ENCODE data around the gene GNPAT.
A peak's percentile ranks its signal among the peaks of the same experiment; 100 is the strongest.

Gene GNPAT

GRCh38 chr1:231213831-231214573, 27.0 kb upstream of the GNPAT start:
- no peak for DNase-seq

- DNase-seq = no peak
Observed at GRCh38 chr1:231214918-231215680, 25.9 kb upstream of the GNPAT start.

- no peak for DNase-seq
Observed at GRCh38 chr1:231215681-231216385, 25.2 kb upstream of the GNPAT start.

DNA sequence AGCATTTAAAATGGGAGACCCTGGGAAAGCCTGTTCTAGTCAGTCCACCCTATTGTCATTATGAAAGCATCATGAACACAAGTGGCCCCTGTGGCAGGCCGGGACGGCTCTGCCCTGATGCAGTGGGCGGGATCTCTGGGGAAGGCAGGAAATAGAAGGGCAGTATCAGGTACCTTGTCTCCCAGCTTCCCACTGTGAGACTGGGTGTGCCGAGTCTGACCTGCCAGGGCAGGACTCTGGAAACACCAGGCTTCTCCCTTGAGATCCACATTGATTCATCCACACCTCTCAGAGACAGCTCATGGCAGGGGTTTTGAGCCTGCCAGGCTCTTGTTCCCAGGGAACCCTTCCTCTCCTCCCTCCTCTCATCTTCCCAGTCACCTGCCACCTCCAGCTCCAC, 24.5 kb upstream of the GNPAT start:
- DNase-seq = no peak

DNA sequence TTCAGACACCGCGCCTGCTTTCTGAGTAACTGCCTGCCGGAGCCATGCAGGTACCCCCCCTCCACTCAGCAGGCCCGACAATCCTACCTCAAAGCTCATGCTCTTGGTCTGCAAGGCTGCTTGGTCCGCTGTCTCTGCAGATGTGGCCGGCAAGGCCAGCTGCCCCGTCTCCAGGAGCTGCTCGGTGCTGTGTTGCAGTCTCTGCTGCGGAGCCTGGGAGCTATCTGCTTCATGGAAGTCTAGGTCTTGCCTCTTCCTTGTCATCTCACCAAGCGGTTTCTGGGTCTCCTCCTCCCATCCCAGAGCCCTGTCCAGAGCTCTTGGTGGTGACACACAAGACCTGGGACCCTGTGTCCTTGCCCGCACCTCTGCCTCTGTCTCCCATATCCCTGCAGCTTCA, 24.0 kb upstream of the GNPAT start:
- no peak for DNase-seq

DNA sequence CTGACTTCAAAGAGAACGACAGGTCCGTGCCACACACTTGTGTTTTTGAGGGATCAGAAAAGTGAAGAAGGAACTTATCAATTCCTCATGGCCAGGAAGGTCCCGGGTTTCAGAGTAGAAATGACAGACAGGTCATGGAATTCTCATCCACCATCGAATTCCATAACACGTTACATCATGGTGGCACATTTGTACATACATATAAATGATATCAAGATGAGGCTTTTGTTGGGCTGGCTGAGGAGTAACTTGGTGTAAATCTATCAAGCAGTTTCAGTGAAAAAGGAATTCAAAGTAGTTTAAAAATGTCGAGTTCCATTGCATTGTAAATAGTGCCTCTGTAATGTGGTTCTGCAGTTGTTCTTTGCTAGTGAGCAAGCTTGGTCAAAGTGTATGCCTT, 22.9 kb upstream of the GNPAT start:
- DNase-seq = no peak

- no peak for DNase-seq
Observed at GRCh38 chr1:231219422-231220401, 21.3 kb upstream of the GNPAT start.

GRCh38 chr1:231220801-231221200, 20.2 kb upstream of the GNPAT start:
- DNase-seq = no peak

DNA sequence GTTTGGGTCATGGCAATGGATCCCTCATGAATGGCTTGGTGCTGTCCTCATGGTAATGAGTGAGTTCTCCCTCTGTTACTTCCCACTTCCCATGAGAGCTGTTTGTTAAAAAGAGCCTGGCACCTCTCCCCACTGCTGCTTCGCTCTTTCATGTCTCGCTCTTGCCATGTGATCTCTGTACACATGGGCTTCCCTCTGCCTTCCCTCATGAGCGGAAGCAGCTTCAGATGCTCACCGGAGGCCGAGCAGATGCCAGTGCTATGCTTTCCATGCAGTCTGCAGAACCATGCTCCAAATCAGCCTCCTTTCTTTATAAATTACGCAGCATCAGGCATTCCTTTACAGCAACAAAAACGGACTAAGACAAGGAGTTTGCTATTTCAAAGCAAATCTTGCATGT, 14.9 kb upstream of the GNPAT start:
- no peak for DNase-seq

DNA sequence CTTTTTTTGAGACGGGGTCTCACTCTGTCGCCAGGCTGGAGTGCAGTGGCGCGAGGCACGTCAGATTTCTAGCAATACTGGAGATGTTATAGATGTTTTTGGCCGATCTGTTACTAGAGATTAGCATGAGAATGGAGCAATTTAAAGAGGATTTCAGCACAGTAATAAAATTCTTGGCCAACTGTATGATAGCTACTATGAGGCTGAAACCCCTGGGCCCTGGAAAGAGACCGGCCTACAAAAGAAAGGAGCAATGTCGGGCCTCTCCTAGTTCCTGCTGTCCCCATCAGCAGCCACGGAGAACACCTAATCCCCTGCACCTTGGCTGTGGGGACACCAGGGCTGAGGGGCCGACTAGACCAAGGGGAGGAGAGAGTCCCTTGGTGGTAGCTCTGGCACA, 9.5 kb upstream of the GNPAT start:
- DNase-seq = no peak

DNA sequence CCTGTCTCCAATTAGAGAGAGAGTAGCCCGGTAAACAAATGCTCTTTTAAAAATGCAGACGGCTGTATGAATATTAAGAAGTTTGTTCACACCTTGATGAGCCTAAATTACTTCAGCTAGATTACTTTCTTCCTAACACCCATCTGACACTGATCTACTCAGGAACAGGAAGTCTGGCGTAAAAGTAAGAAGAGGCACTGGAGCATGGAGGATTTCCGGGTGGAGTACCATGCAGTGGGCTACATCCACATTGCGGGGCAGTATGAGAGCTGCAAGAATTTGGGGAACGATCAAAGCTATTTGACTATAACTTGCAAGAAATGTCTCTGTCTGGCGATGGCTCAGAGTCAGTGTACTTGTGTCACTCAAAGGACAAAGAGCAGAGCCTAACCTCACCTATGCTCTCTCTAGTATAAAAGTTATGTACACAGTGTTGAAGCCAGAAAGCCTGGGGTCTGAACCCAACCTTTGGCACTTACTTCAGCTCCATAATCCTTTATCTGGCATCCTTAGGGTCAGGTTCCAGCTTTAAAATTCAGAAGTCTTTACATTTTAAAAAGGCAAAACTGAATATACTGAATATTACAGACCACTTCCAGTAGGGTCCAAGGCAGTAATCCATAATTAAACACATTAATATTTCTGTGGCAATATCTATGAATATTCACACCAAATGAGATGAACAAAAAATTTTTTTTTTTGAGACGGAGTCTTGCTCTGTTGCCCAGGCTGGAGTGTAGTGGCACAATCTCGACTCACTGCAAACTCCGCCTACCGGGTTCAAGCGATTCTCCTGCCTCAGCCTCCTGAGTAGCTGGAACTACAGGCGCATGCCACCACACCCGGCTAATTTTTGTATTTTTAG, 7.9 kb upstream of the GNPAT start:
- no peak for DNase-seq

DNA sequence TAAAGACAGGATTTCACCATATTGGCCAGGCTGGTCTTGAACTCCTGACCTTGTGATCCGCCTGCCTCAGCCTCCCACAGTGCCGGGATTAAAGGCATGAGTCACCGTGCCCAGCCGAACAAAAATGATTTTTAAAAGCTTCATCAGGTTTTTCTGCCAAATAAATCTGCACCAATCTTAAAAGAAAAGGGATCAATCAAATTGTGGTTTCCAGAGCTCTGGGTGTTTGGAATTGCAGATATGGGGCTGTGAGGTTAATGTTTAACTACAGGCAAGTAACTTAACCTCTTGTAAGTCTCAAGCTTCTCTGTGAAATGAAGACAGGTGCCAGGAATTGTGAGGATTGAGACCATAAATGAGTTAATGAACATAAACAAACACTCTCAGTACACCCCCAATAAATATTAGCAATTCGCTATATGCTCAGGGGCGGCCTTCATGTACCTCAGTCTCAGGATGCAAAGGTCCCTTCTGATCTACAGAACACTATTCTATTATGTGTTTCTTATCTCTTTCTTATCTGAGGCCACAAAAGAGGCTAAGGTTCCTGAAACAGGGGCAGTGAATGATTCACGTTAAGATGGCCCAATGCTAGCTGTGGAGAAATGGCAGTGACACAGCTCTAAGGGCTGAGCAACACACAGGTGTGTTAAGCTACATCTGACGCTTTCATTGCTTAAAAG, 7.1 kb upstream of the GNPAT start:
- no peak for DNase-seq

- DNase-seq = no peak
Observed at GRCh38 chr1:231234506-231234905, 6.5 kb upstream of the GNPAT start.

DNA sequence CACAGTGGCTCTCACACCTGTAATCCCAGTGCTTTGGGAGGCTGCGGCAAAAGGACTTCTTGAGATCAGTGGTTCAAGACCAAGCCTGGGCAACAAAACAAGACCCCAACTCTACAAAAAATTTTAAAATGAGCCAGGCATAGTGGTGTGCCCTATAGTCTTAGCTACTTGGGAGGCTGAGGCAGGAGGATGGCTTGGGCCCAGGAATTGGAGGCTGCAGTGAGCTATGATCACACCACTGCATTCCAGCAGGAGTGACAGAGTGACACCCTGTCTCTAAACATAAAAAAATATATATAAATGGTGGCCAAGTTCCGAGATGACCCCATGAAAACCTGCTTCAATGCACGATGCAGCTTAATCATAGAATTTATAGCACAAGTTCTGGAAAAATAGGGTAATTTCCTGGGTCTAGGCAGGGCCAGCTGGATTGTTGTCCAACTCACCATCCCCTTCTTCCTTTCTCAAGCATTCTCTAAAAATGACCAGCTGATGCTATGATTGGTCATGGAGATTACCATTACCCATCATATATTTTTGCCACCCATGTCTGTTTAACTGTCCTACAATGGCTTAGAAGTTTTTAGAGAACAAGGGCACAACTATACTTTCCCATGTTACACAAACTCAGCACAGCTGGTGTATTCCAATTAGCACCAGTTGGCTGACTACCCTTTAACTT, 5.3 kb upstream of the GNPAT start:
- no peak for DNase-seq

DNA sequence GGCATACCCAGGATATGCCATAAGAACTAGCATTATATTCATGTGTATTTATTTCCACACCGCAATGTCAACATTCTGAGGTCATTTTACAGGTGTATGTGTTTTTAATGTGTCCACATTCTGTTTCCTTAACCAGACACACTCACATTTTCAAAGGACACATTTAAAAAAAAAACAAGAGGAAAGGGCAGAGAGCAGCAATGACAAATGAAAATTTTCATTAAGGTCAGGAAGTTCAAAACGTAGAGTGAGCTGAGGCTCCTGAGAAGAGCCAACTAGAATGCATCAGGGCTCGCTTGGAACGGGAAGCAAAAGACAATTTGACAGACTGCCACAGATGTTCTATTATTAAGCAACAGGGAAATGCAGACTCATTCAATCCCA, 4.8 kb upstream of the GNPAT start:
- no peak for DNase-seq

DNA sequence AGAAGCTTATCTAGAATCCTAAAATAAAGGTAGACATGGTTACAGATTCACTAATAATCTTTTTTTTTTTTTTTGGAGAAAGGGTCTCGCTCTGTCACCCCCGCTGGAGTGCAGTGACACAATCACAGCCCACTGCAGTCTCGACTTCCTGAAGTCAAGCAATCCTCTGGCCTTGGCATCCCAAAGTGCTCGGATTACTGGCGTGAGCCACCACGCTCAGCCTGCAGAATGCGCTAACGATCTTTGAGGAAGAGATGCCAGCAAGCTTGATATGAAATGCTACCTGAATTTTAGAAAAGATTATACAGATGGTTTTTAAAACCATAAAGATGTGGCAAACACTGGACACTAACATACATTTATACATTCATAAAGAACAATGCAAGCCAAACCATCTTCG, 4.1 kb upstream of the GNPAT start:
- no peak for DNase-seq

DNA sequence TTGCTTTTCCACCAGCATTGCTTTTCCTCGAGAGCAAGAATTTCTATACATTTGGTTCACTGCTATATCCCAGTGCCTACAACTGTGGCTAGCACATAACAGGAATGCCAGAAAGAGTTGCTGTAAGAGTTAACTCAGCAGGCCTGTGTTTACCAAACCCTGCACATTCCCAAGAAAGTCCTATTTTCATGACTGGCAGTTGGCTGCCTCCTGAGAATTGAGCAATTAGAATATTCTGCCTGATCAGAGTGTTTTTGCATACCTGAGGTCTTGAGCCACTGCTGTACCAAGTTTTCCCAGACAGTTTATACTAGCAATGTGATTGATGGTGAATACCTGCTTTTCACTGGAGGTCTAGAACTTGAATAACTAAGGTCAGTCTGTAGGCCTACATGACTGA, 2.7 kb upstream of the GNPAT start:
- DNase-seq = no peak

GRCh38 chr1:231240531-231240882, 505 bp upstream of the GNPAT start:
- no peak for DNase-seq

- DNase-seq = peak; percentile 1
Observed at GRCh38 chr1:231241750-231242149, 738 bp downstream of the GNPAT start.

- no peak for DNase-seq
Observed at GRCh38 chr1:231242516-231243198, 1.6 kb downstream of the GNPAT start.

Data from CD4-positive, alpha-beta T cell treated with Interleukin-21 for 1 hour (primary cell).